ENCODE measurements around the gene THSD4. TPM values are rescaled to one million over a fixed set of nuclear protein-coding genes. Genes with fewer than 3 reads are reported as not detected.

The THSD4 gene
- total RNA-seq, 1 donor, result 15.6 TPM

DNA sequence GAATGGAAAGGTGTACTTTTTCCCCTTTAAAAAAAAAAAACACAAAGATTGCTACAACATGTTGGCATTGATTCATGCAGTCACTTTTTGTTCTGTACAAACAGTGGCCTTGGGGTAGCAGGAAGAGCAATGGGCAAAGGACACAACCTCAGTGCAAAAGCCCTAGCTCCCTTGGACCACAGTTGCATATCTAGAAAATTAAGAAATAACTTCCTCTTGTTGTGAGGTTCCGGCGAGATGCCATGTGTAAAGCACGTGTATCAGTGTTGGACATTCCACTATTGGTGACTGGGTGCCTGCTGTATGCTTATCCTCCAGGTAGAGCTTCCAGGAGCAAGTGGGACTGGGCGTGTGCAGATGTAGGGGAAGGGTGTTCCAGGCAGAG lies 164.5 kb downstream of the THSD4 start:
- Histone ChIP-seq H3K4me1 (ENCODE audit: insufficient read depth, low read length) (peaks cover 56% of the 10 kb centered on the region), H3K36me3 (ENCODE audit: insufficient read depth, low read length) (no peaks in the 10 kb centered on the region)

DNA sequence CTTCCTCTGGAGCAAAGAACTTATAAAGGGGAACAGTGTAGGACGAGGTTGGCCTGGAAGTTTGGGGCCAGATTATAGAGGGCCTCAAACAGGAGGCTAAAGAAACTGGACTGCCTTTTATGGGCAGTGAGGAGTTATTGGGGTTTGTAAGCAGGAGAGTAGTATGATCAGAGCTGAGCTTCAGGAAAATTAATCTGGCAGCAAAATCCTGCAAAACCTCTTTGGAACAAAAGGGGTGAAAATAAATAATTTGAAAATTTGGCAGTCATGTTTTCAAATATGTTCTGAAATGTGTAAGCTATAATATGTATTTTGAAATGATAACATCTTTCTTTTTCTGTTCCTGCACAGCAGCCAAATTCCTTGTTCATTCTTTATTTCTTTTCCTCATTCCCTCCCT lies 164.9 kb downstream of the THSD4 start:
- no peaks in the 10 kb centered on the region for H4K20me1 ChIP-seq (ENCODE audit: insufficient read depth, low read length)
- no peak overlapping the region for H3K4me3 ChIP-seq (ENCODE audit: insufficient read depth, low read length)
- H3K4me1 ChIP-seq (ENCODE audit: insufficient read depth, low read length), result peaks cover 52% of the 10 kb centered on the region
- H3K27ac ChIP-seq (ENCODE audit: low read depth, low read length), result peak overlapping the region; percentile 87
- DNase-seq (ENCODE audit: insufficient read length, low spot score, missing footprints), result no peak
- H3K4me2 ChIP-seq (ENCODE audit: insufficient read depth, low read length), result no peak overlapping the region
- H2AFZ ChIP-seq (ENCODE audit: low read length), result no peak overlapping the region
- no peaks in the 10 kb centered on the region for H3K9me3 ChIP-seq (ENCODE audit: low read depth, low read length)
- no peaks in the 10 kb centered on the region for H3K79me2 ChIP-seq (ENCODE audit: insufficient read depth, low read length)
- no peaks in the 10 kb centered on the region for H3K27me3 ChIP-seq (ENCODE audit: insufficient read depth, low read length)
- TF ChIP-seq, protein P1, sequence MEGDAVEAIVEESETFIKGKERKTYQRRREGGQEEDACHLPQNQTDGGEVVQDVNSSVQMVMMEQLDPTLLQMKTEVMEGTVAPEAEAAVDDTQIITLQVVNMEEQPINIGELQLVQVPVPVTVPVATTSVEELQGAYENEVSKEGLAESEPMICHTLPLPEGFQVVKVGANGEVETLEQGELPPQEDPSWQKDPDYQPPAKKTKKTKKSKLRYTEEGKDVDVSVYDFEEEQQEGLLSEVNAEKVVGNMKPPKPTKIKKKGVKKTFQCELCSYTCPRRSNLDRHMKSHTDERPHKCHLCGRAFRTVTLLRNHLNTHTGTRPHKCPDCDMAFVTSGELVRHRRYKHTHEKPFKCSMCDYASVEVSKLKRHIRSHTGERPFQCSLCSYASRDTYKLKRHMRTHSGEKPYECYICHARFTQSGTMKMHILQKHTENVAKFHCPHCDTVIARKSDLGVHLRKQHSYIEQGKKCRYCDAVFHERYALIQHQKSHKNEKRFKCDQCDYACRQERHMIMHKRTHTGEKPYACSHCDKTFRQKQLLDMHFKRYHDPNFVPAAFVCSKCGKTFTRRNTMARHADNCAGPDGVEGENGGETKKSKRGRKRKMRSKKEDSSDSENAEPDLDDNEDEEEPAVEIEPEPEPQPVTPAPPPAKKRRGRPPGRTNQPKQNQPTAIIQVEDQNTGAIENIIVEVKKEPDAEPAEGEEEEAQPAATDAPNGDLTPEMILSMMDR (IDR thresholded peaks at IDR 0.05; ENCODE audit: extremely low read depth, low read depth, low read length), result no peak
- H3K36me3 ChIP-seq (ENCODE audit: insufficient read depth, low read length), result no peaks in the 10 kb centered on the region

More for the DNA sequence above, 164.5 kb downstream of the THSD4 start:
- DNase-seq (ENCODE audit: insufficient read length, low spot score, missing footprints), result no peak
- Histone ChIP-seq H3K27me3 (ENCODE audit: insufficient read depth, low read length) (no peaks in the 10 kb centered on the region), H4K20me1 (ENCODE audit: insufficient read depth, low read length) (no peaks in the 10 kb centered on the region), H3K27ac (ENCODE audit: low read depth, low read length) (peak overlapping the region; percentile 86), H3K4me3 (ENCODE audit: insufficient read depth, low read length) (no peak overlapping the region), H2AFZ (ENCODE audit: low read length) (no peak overlapping the region), H3K9me3 (ENCODE audit: low read depth, low read length) (no peaks in the 10 kb centered on the region), H3K79me2 (ENCODE audit: insufficient read depth, low read length) (no peaks in the 10 kb centered on the region), H3K4me2 (ENCODE audit: insufficient read depth, low read length) (peak overlapping the region; percentile 53)
- TF ChIP-seq, protein P1 (IDR thresholded peaks at IDR 0.05; ENCODE audit: extremely low read depth, low read depth, low read length), result no peak

DNA sequence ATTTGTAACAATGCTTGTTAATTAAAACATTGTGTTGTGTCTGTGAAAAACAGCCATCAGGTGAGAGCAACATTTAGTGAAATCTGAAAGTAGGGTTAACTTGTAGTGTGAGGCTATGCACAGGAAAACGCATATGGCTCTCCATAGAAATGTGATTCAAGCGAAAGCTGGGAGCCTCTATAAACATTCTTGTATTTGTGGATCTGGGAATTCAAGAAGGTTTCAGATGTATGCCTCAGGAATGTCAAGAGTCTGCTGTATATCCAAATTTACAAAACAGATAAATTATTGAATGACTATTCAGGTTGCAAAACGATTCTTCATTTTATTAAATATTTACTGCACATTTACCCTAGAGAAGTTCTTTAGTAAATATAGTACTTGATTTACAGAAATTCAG lies 166.0 kb downstream of the THSD4 start:
- Histone ChIP-seq H3K4me2 (ENCODE audit: insufficient read depth, low read length) (no peak overlapping the region), H3K27ac (ENCODE audit: low read depth, low read length) (peak overlapping the region; percentile 87), H3K4me1 (ENCODE audit: insufficient read depth, low read length) (peaks cover 48% of the 10 kb centered on the region), H2AFZ (ENCODE audit: low read length) (no peak overlapping the region), H3K36me3 (ENCODE audit: insufficient read depth, low read length) (no peaks in the 10 kb centered on the region), H3K27me3 (ENCODE audit: insufficient read depth, low read length) (no peaks in the 10 kb centered on the region), H4K20me1 (ENCODE audit: insufficient read depth, low read length) (no peaks in the 10 kb centered on the region), H3K9me3 (ENCODE audit: low read depth, low read length) (no peaks in the 10 kb centered on the region), H3K4me3 (ENCODE audit: insufficient read depth, low read length) (no peak overlapping the region), H3K79me2 (ENCODE audit: insufficient read depth, low read length) (no peaks in the 10 kb centered on the region)
- DNase-seq (ENCODE audit: insufficient read length, low spot score, missing footprints), result no peak
- TF ChIP-seq, protein P1 (IDR thresholded peaks at IDR 0.05; ENCODE audit: extremely low read depth, low read depth, low read length), result no peak

DNA sequence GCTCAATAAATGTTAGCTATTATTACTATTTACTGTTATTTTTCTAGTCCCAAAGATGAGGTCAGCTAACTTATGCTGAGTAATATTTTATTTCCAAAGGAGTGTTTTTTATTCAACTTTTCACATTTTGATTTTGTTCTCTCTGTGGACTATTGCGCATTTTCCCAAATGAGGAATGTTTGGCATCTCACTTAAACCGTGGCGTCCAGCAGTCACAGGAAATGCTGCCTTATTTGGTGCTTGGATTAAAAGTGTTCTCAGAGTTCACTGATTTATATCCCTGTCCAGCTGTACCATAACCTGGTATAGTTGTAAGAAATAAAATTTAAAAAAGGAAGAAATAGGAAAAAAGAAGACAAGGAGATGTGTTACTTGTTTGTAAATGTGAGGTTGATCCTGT lies 166.8 kb downstream of the THSD4 start:
- Histone ChIP-seq H2AFZ (ENCODE audit: low read length) (no peak overlapping the region), H3K36me3 (ENCODE audit: insufficient read depth, low read length) (no peaks in the 10 kb centered on the region), H4K20me1 (ENCODE audit: insufficient read depth, low read length) (no peaks in the 10 kb centered on the region), H3K79me2 (ENCODE audit: insufficient read depth, low read length) (no peaks in the 10 kb centered on the region), H3K4me3 (ENCODE audit: insufficient read depth, low read length) (no peak overlapping the region), H3K4me2 (ENCODE audit: insufficient read depth, low read length) (peak overlapping the region; percentile 27), H3K9me3 (ENCODE audit: low read depth, low read length) (no peaks in the 10 kb centered on the region), H3K4me1 (ENCODE audit: insufficient read depth, low read length) (peaks cover 48% of the 10 kb centered on the region), H3K27ac (ENCODE audit: low read depth, low read length) (peak overlapping the region; percentile 87), H3K27me3 (ENCODE audit: insufficient read depth, low read length) (no peaks in the 10 kb centered on the region)
- TF ChIP-seq, protein P1 (IDR thresholded peaks at IDR 0.05; ENCODE audit: extremely low read depth, low read depth, low read length), result no peak
- DNase-seq (ENCODE audit: insufficient read length, low spot score, missing footprints), result no peak
